Lower leg skin (tissue), 4 donors: ENCODE data around the gene ZNF407. TPM values are rescaled to one million over a fixed set of nuclear protein-coding genes. Genes with fewer than 3 reads are reported as not detected.

ENCODE experiments used
- DNase-seq, 2 donors: peaks; one replicate each; pipeline ENCODE4 v3.0.0-alpha.2; 2019; ENCODE audit warnings: low spot score in 2 of 2
- H3K4me3 ChIP-seq: fragments of 200-600 bp; sonication (generic); 2 replicates; pipeline ENCODE4 v1.5.1; 2017; ENCODE audit warnings: mild to moderate bottlenecking, low read depth; ENCODE audit not compliant: poor library complexity, severe bottlenecking
- POLR2A ChIP-seq, 2 donors: fragments of 450-650 bp; IDR thresholded peaks; one replicate each; pipeline ENCODE4 v1.6.1; 2016 to 2017; ENCODE audit warnings: antibody characterized with exemption in 2 of 2, mild to moderate bottlenecking in 1 of 2, moderate library complexity in 1 of 2
- WGBS, 2 donors: methylation state at CpG; one replicate each; pipeline ENCODE4 v1.1.5; 2018; 5-methylcytosine and 5-hydroxymethylcytosine counted together
- intact Hi-C: fragments of 100-400 bp; cut with DNase I; formaldehyde crosslinking; loops from one replicate; pipeline ENCODE4 v1.15.0; 2023; ENCODE audit warnings: low total_unique reads
- total RNA-seq, 4 donors: library from RNA; depleted of rRNA; stranded (reverse); fragments of >200 nt; gene quantifications; one replicate each; pipeline ENCODE4 v1.1.0, GENCODE V29; 2016
- TF ChIP-seq, protein P1 (sequence below), 3 donors: fragments of 450-650 bp; IDR thresholded peaks; one replicate each; pipeline ENCODE4 v1.5.1; 2016; ENCODE audit warnings: antibody characterized with exemption in 3 of 3, mild to moderate bottlenecking in 3 of 3, moderate library complexity in 2 of 3

ZNF407 gene, protein sequence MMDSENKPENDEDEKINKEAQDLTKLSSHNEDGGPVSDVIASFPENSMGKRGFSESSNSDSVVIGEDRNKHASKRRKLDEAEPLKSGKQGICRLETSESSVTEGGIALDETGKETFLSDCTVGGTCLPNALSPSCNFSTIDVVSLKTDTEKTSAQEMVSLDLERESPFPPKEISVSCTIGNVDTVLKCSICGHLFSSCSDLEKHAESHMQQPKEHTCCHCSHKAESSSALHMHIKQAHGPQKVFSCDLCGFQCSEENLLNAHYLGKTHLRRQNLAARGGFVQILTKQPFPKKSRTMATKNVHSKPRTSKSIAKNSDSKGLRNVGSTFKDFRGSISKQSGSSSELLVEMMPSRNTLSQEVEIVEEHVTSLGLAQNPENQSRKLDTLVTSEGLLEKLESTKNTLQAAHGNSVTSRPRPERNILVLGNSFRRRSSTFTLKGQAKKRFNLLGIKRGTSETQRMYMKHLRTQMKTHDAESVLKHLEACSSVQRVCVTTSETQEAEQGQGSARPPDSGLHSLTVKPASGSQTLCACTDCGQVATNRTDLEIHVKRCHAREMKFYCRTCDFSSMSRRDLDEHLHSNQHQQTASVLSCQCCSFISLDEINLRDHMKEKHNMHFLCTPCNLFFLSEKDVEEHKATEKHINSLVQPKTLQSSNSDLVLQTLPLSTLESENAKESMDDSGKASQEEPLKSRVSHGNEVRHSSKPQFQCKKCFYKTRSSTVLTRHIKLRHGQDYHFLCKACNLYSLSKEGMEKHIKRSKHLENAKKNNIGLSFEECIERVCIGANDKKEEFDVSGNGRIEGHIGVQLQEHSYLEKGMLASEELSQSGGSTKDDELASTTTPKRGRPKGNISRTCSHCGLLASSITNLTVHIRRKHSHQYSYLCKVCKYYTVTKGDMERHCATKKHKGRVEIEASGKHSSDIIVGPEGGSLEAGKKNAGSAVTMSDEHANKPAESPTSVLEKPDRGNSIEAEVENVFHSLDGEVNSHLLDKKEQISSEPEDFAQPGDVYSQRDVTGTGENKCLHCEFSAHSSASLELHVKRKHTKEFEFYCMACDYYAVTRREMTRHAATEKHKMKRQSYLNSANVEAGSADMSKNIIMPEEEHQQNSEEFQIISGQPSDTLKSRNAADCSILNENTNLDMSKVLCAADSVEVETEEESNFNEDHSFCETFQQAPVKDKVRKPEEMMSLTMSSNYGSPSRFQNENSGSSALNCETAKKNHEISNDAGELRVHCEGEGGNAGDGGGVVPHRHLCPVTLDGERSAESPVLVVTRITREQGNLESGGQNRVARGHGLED (N-terminal part only)
- total RNA-seq, result 10 to 100 TPM in 2 of 4 donors, 1 to 10 TPM in 2; 7.0 to 13.9 (median 10.9) TPM

DNA sequence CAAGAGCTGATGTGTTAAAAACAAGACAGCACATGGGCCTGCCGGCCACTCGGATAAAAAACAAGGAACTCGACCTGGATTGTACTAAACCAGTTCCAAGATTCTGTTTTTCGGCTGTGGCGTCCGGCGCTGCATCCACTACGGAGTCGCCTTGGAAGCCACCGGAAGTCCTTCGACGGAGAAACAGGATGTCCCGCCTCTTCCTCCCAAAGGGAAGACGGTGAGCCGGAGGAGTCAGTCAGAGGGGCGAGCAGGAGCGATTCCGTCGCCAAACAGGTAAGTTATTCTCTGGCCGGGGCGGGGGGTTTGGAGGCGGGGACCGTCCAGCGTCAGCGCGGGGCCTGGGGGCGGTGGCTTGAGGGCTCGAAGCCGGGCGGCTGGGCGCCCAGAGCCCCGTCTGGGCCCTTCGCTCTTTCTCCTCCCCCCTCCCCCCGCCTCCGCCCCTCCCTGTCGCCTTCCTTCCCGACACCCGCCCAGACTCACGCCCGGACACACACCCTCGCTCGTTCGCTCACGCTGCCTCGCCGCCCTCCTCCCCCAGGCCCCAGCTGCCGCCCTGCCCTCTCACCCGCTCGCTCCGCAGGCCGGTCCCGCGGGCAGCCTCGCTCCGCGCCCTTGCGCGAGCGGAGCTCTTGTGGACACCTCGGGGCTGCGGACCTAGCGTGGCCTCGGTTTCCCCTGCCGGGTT is at the start of gene ZNF407:
ZNF407 (plus strand) TSS at position 209 of the 688 bp plus-strand sequence. CDS start 33,150 bp downstream, outside the sequence.
- DNase-seq, result peak; percentile 87 to 97
- intact Hi-C loops, result no loop called here
- WGBS, 2 donors, result 1% methylated on average over 51 to 56 of the region's 64 CpGs
- H3K4me3 ChIP-seq, result peak within 1 kb of the TSS; percentile 92
- TF ChIP-seq, protein P1, sequence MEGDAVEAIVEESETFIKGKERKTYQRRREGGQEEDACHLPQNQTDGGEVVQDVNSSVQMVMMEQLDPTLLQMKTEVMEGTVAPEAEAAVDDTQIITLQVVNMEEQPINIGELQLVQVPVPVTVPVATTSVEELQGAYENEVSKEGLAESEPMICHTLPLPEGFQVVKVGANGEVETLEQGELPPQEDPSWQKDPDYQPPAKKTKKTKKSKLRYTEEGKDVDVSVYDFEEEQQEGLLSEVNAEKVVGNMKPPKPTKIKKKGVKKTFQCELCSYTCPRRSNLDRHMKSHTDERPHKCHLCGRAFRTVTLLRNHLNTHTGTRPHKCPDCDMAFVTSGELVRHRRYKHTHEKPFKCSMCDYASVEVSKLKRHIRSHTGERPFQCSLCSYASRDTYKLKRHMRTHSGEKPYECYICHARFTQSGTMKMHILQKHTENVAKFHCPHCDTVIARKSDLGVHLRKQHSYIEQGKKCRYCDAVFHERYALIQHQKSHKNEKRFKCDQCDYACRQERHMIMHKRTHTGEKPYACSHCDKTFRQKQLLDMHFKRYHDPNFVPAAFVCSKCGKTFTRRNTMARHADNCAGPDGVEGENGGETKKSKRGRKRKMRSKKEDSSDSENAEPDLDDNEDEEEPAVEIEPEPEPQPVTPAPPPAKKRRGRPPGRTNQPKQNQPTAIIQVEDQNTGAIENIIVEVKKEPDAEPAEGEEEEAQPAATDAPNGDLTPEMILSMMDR (IDR thresholded peaks at IDR 0.05), result no peak
- TF ChIP-seq POLR2A (IDR thresholded peaks at IDR 0.05), result peak in 1 of 2 donors; percentile 3

DNA sequence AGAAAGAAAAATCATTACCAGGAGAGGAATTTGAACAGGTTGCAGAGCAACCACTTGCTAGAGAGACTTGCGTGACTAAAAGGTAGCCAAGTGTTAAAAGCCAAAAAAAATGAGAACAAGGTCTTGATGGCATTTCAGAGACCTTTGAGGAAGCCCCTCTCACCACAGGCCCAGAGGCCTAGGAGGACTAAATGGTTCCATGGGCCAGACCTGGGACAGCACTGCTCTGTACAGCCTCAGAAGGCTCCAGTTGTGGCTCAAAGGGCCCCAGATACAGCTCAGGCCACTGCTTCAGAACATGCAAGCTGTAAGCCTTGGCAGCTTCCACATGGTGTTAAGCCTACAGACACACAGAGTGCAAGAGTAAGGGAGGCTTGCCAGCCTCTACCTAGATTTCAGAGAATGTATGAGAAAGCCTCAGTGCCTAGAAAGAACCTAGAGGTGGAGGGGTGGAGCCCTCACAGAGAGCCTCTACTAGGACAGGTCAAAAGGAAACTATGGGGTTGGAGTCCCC is 48.0 kb upstream of the ZNF407 start:
- no peak overlapping the region for H3K4me3 ChIP-seq
- 100% methylated on average over 1 of the region's 1 CpG for WGBS, 2 donors
- peak in 1 of 2 donors; percentile 40 for DNase-seq
- TF ChIP-seq POLR2A (IDR thresholded peaks at IDR 0.05), result no peak
- TF ChIP-seq, protein P1 (IDR thresholded peaks at IDR 0.05), result no peak
- intact Hi-C loops, result loop anchor here (10.0 kb wide), 1 partner anchor 195 kb away; no protein-coding TSS in a partner anchor

DNA sequence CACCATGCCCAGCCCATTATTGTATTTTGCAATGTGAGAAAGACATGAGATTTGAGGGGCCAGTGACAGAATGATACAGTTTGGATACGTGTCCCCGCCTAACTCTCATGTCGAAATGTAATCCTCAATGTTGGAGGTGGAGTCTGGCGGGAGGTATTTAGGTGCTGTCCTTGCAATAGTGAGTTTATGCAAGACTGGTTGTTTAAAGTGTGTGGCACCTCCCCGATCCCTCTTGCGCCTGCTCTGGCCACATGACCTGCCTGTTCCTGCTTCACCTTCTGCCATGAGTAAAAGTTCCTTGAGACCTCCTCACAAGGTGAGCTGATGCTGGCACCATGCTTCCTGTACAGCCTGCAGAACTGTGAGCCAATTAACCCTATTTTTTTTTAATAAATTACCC is 46.8 kb upstream of the ZNF407 start:
- H3K4me3 ChIP-seq, result no peak overlapping the region
- 95 to 96% methylated on average over 6 of the region's 6 CpGs for WGBS, 2 donors
- intact Hi-C loops, result loop anchor here (10.0 kb wide), 1 partner anchor 196 kb away; no protein-coding TSS in a partner anchor
- TF ChIP-seq, protein P1 (IDR thresholded peaks at IDR 0.05), result no peak
- TF ChIP-seq POLR2A (IDR thresholded peaks at IDR 0.05), result no peak
- DNase-seq, result peak in 1 of 2 donors; percentile 28

DNA sequence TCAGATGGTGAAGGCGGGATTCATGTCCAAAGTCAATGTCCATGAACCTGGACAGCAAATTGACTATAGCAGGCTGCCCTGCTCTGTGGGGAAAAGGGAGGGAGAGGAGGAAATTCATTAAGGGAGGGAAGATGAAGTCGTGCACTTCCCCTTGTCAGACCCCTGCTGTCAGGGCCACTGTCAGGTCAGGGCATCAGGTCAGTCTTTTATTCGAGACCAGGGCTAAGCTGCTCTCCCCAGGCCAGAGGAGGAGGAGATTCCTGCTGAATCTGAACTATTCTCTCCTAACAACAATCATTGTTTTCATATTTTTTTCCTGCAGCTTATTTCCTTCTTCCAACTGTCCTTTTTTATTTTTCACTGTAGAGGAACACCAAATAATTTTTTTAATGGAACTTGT is 46.2 kb upstream of the ZNF407 start:
- TF ChIP-seq, protein P1 (IDR thresholded peaks at IDR 0.05), result no peak
- TF ChIP-seq POLR2A (IDR thresholded peaks at IDR 0.05), result no peak
- no peak overlapping the region for H3K4me3 ChIP-seq
- peak in 1 of 2 donors; percentile 13 for DNase-seq
- intact Hi-C loops, result loop anchor here (10.0 kb wide), 1 partner anchor 197 kb away; no protein-coding TSS in a partner anchor
- 20 to 51% methylated on average over 3 of the region's 3 CpGs for WGBS, 2 donors
